Natural killer cell (primary cell): ENCODE results near the gene CALML6. TPM values are rescaled to one million over a fixed set of nuclear protein-coding genes. Genes with fewer than 3 reads are reported as not detected.

ENCODE experiments used
- ATAC-seq, 3 donors: fragments of 150-1000 bp in 2 of 3; fragments of 200-7000 bp in 1 of 3; cut with Tn5 transposase; 1 replicate in 1 of 3; 2 replicates in 2 of 3; pipeline ENCODE4 v1.10.0; 2021; ENCODE audit warnings: mild to moderate bottlenecking in 2 of 3, moderate library complexity in 2 of 3
- DNase-seq, 2 donors: peaks; one replicate each; pipeline versions ENCODE4 v3.0.0 to v3.0.0-alpha.2; 2013 to 2021; ENCODE audit warnings: mixed read lengths in 1 of 2
- H3K27ac ChIP-seq: one replicate; pipeline ENCODE4 v1.5.1; 2013; ENCODE audit warnings: mild to moderate bottlenecking, low read length
- H3K27me3 ChIP-seq: one replicate; pipeline ENCODE4 v1.6.1; 2013; ENCODE audit warnings: low read length; ENCODE audit not compliant: control insufficient read depth, insufficient read depth
- H3K36me3 ChIP-seq: one replicate; pipeline ENCODE4 v1.6.1; 2013; ENCODE audit warnings: low read length; ENCODE audit not compliant: control insufficient read depth, insufficient read depth
- H3K4me1 ChIP-seq: one replicate; pipeline ENCODE4 v1.6.1; 2013; ENCODE audit warnings: low read length; ENCODE audit not compliant: control insufficient read depth, insufficient read depth
- H3K4me3 ChIP-seq: one replicate; pipeline ENCODE4 v1.5.1; 2013; ENCODE audit warnings: low read length
- H3K9me3 ChIP-seq: one replicate; pipeline ENCODE4 v1.6.1; 2013; ENCODE audit warnings: low read length; ENCODE audit not compliant: control insufficient read depth, insufficient read depth
- H3K27ac Mint-ChIP-seq, 2 donors: one replicate each; pipeline ENCODE4 v1.8.0; 2022; ENCODE audit warnings: mild to moderate bottlenecking in 2 of 2, mixed read lengths in 2 of 2, moderate library complexity in 1 of 2
- H3K27me3 Mint-ChIP-seq, 2 donors: one replicate each; pipeline ENCODE4 v1.8.0; 2022; ENCODE audit warnings: low read depth in 2 of 2, mixed read lengths in 2 of 2
- H3K36me3 Mint-ChIP-seq: one replicate; pipeline ENCODE4 v1.8.0; 2022; ENCODE audit warnings: mixed read lengths
- H3K4me1 Mint-ChIP-seq, 2 donors: one replicate each; pipeline ENCODE4 v1.8.0; 2022; ENCODE audit warnings: mixed read lengths in 2 of 2
- H3K4me3 Mint-ChIP-seq: one replicate; pipeline ENCODE4 v1.8.0; 2022; ENCODE audit warnings: mild to moderate bottlenecking, moderate library complexity, mixed read lengths
- H3K9me3 Mint-ChIP-seq, 2 donors: one replicate each; pipeline ENCODE4 v1.8.0; 2022; ENCODE audit warnings: mixed read lengths in 2 of 2
- CTCF ChIP-seq: fragments of 200-600 bp; IDR thresholded peaks from one replicate; pipeline ENCODE4 v1.8.0; 2022; ENCODE audit warnings: antibody characterized with exemption
- WGBS: methylation state at CpG from one replicate; pipeline ENCODE4 v1.1.7; 2013; ENCODE audit warnings: missing lambda C conversion rate; ENCODE audit not compliant: insufficient coverage; 5-methylcytosine and 5-hydroxymethylcytosine counted together
- intact Hi-C: fragments of 100-400 bp; cut with micrococcal nuclease; formaldehyde crosslinking; loops from one replicate; pipeline ENCODE4 v1.14.2; 2022
- total RNA-seq, 4 donors: library from RNA; stranded (reverse); fragments of 120-200 nt in 1 of 4; gene quantifications; one replicate each; pipeline versions ENCODE4 v1.2.3 to v1.2.4, GENCODE V29; 2013 to 2022

The CALML6 gene
- total RNA-seq, 3 donors from 2014 or later (not counting 1 experiment from before 2014, with no cell fraction given), result 2.1 to 3.9 (median 2.9) TPM

GRCh38 chr1:1921901-1922701 is 7.0 kb downstream of the CALML6 start:
- Mint-ChIP-seq H3K9me3 (no peaks in the 10 kb centered on the region), H3K27me3 (no peaks in the 10 kb centered on the region), H3K27ac (no peak overlapping the region), H3K4me1 (peaks cover 0 to 7% of the 10 kb centered on the region in 2 donors), H3K4me3 (no peak overlapping the region), H3K36me3 (no peaks in the 10 kb centered on the region)
- Histone ChIP-seq H3K9me3 (no peaks in the 10 kb centered on the region), H3K36me3 (no peaks in the 10 kb centered on the region), H3K4me1 (peaks cover 22% of the 10 kb centered on the region), H3K4me3 (no peak overlapping the region), H3K27ac (no peak overlapping the region), H3K27me3 (no peaks in the 10 kb centered on the region)
- no peak for DNase-seq
- intact Hi-C loops, result no loop called here
- ATAC-seq, result no peak
- no peak for TF ChIP-seq CTCF
- 96% methylated on average over 16 of the region's 16 CpGs for WGBS

DNA sequence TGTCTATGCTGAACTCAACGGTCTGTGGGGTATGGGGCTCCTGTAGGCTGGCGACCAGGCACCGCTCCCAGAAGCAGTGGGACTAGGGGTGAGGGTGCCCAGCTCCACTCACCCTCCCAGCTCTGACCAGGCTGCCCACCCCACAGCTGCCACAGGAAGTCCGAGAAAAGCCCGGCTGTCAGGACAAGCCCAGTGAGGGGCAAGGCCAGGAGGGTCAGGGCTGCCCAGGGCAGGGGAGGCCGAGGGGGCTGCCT is 7.6 kb downstream of the CALML6 start:
- TF ChIP-seq CTCF, result no peak
- H3K27ac Mint-ChIP-seq, result no peak overlapping the region
- H3K27me3 Mint-ChIP-seq, result no peaks in the 10 kb centered on the region
- DNase-seq (no peak), ATAC-seq (no peak)
- peaks cover 0 to 7% of the 10 kb centered on the region in 2 donors for H3K4me1 Mint-ChIP-seq
- H3K36me3 ChIP-seq, result no peaks in the 10 kb centered on the region
- H3K4me3 Mint-ChIP-seq, result no peak overlapping the region
- H3K4me3 ChIP-seq, result no peak overlapping the region
- WGBS, result 91% methylated on average over 4 of the region's 6 CpGs
- H3K27me3 ChIP-seq, result no peaks in the 10 kb centered on the region
- no peak overlapping the region for H3K27ac ChIP-seq
- intact Hi-C loops, result no loop called here
- H3K36me3 Mint-ChIP-seq, result no peaks in the 10 kb centered on the region
- H3K4me1 ChIP-seq, result peaks cover 22% of the 10 kb centered on the region
- no peaks in the 10 kb centered on the region for H3K9me3 ChIP-seq
- no peaks in the 10 kb centered on the region for H3K9me3 Mint-ChIP-seq

- DNase-seq, result no peak
- Histone ChIP-seq H3K4me1 (peaks cover 18% of the 10 kb centered on the region), H3K27me3 (no peaks in the 10 kb centered on the region)
These were observed 8.1 kb downstream of the CALML6 start for GRCh38 chr1:1922956-1923833.

More at GRCh38 chr1:1922956-1923833, 8.1 kb downstream of the CALML6 start:
- Mint-ChIP-seq H3K4me3 (no peak overlapping the region), H3K27ac (no peak overlapping the region), H3K4me1 (peaks cover 0 to 7% of the 10 kb centered on the region in 2 donors), H3K9me3 (no peaks in the 10 kb centered on the region), H3K27me3 (no peaks in the 10 kb centered on the region), H3K36me3 (no peaks in the 10 kb centered on the region)
- 81% methylated on average over 29 of the region's 29 CpGs for WGBS
- intact Hi-C loops, result no loop called here
- no peaks in the 10 kb centered on the region for H3K36me3 ChIP-seq
- H3K9me3 ChIP-seq, result no peaks in the 10 kb centered on the region
- ATAC-seq, result no peak
- no peak overlapping the region for H3K27ac ChIP-seq
- H3K4me3 ChIP-seq, result no peak overlapping the region
- no peak for TF ChIP-seq CTCF
